K562 (cell line): ENCODE data around the gene FRMD4A. TPM values are rescaled to one million over a fixed set of nuclear protein-coding genes. Genes with fewer than 3 reads are reported as not detected.

ENCODE experiments used
- BHLHE40 ChIP-seq: IDR thresholded peaks from 2 replicates; pipeline ENCODE4 v1.6.1; 2011; ENCODE audit warnings: low read length, improper control_type of control experiment
- CBX5 ChIP-seq: IDR thresholded peaks from 2 replicates; pipeline ENCODE4 v1.6.1; 2014; ENCODE audit warnings: low read depth, borderline replicate concordance
- CHD4 ChIP-seq: fragments of 200-600 bp; sonication (generic); IDR thresholded peaks from 3 replicates; pipeline ENCODE4 v1.6.1; 2012; ENCODE audit warnings: low read depth, mild to moderate bottlenecking, mixed read lengths, low read length, inconsistent platforms; ENCODE audit not compliant: insufficient read depth, insufficient replicate concordance, poor library complexity, severe bottlenecking
- TFE3 ChIP-seq: fragments of 450-650 bp; formaldehyde crosslinking; IDR thresholded peaks from 2 replicates; pipeline ENCODE4 v1.4.0; 2020; ENCODE audit warnings: mild to moderate bottlenecking, mixed read lengths
- ZBTB49 ChIP-seq: sonication (generic); formaldehyde crosslinking; IDR thresholded peaks from 2 replicates; pipeline ENCODE4 v1.8.0; 2022; ENCODE audit warnings: missing genetic modification reagents, mild to moderate bottlenecking, borderline replicate concordance
- ZEB2 ChIP-seq: fragments of 450-650 bp; IDR thresholded peaks from 2 replicates; pipeline ENCODE4 v1.6.1; 2016
- polyA plus RNA-seq, 8 experiments: library from polyadenylated mRNA; depleted of rRNA in 4 of 8; stranded (reverse) in 5 of 8; unstranded in 3 of 8; fragments of >200 nt; fragmentation: Nextera tagmentation in 2 of 8; fragmentation: Illumina TruSeq in 1 of 8; extraction: Ambion mirVana in 2 of 8; extraction: Trizol in 1 of 8; gene quantifications; 2 replicates each; pipeline versions ENCODE4 v1.2.1 to v1.2.3, GENCODE V29; 2011 to 2014; ENCODE audit warnings: inconsistent platforms in 1 of 8, missing spikeins in 1 of 8
- total RNA-seq, 7 experiments: library from RNA; depleted of rRNA in 6 of 7; stranded (reverse); fragments of >200 nt in 6 of 7; fragmentation: Illumina TruSeq in 2 of 7; extraction: Trizol in 2 of 7; gene quantifications; 2 replicates each; pipeline versions ENCODE4 v1.2.1 to v1.2.3, GENCODE V29; 2011 to 2021; ENCODE audit warnings: low replicate concordance in 1 of 7
- TF ChIP-seq, protein P1 (sequence below): fragments of 250-450 bp; sonication (Bioruptor Pico); IDR thresholded peaks from 2 replicates; pipeline ENCODE4 v1.5.0; 2021; ENCODE audit warnings: mild to moderate bottlenecking, moderate library complexity
- TF ChIP-seq, protein P2 (sequence below): fragments of 150-350 bp; IDR thresholded peaks from 2 replicates; pipeline ENCODE4 v1.6.1; 2014; ENCODE audit warnings: low read depth, mild to moderate bottlenecking, low read length, borderline replicate concordance

The FRMD4A gene
- total and polyA plus RNA-seq, 9 of the 15 experiments (the other 6 are each of a cell fraction or from before 2014, with no cell fraction given) = 0.80 to 5.2 (median 3.0) TPM

GRCh38 chr10:13654846-13655245 lies 675.9 kb downstream of the FRMD4A start (continued):
- TF ChIP-seq ZBTB49 = no peak
- TF ChIP-seq, protein P1, sequence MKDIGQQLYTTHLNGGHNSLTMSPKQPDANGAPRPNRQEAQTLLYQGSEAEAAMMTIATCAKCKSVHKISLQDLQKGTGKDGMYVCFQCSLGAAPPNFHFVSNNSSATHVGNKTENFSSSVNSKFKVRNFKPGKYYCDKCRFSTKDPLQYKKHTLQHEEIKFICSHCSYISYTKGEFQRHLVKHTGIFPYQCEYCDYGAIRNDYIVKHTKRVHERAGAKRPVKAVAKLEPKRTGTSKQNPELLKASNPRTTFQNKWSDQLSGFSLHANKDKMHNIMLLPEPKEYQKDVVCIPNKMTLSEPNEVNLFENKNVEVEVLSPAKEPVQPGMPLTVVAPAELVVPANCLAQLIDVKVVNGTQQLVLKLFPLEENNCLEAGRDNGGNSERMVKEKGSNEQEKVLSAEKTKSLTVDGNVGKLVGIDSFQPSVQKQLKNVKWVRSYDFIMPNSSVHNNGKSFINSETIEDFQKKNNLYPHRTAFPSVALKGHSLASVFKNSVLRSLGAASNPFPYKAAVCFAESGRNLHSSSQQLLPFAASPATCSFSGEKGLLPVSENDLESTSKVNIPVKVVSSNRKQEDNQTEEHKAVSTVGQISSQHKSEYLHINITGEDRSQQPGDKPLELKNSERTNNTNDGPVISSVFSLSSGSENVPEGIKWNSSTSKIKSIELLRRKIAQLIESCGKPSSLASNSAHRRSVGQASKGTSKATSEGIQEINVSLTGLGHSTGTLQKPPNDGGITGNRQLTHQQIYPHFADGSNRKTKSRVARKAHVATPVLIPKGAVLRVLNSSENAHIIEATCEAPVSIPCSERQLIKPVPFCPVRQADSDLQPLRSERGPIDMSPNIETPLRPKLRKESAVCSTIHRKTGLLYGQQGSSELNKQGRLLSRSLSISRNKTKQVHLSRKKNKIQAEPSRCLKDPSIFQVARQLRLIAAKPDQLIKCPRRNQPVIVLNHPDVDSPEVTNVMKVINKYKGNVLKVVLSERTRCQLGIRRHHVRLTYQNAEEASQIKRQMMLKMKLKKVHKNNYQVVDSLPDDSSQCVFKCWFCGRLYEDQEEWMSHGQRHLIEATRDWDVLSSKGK = no peak
- TF ChIP-seq, protein P2, sequence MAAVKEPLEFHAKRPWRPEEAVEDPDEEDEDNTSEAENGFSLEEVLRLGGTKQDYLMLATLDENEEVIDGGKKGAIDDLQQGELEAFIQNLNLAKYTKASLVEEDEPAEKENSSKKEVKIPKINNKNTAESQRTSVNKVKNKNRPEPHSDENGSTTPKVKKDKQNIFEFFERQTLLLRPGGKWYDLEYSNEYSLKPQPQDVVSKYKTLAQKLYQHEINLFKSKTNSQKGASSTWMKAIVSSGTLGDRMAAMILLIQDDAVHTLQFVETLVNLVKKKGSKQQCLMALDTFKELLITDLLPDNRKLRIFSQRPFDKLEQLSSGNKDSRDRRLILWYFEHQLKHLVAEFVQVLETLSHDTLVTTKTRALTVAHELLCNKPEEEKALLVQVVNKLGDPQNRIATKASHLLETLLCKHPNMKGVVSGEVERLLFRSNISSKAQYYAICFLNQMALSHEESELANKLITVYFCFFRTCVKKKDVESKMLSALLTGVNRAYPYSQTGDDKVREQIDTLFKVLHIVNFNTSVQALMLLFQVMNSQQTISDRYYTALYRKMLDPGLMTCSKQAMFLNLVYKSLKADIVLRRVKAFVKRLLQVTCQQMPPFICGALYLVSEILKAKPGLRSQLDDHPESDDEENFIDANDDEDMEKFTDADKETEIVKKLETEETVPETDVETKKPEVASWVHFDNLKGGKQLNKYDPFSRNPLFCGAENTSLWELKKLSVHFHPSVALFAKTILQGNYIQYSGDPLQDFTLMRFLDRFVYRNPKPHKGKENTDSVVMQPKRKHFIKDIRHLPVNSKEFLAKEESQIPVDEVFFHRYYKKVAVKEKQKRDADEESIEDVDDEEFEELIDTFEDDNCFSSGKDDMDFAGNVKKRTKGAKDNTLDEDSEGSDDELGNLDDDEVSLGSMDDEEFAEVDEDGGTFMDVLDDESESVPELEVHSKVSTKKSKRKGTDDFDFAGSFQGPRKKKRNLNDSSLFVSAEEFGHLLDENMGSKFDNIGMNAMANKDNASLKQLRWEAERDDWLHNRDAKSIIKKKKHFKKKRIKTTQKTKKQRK = no peak
- no peak for TF ChIP-seq CBX5
- TF ChIP-seq CHD4 = no peak
- no peak for TF ChIP-seq BHLHE40
- no peak for TF ChIP-seq TFE3
- no peak for TF ChIP-seq ZEB2
